Measurements from ENCODE around the gene TBX1. TPM values are rescaled to one million over a fixed set of nuclear protein-coding genes. Genes with fewer than 3 reads are reported as not detected.

TBX1 gene
- total and polyA plus RNA-seq, 10 of the 15 experiments (the other 5 are each of a cell fraction or from before 2014, with no cell fraction given) = not detected

DNA sequence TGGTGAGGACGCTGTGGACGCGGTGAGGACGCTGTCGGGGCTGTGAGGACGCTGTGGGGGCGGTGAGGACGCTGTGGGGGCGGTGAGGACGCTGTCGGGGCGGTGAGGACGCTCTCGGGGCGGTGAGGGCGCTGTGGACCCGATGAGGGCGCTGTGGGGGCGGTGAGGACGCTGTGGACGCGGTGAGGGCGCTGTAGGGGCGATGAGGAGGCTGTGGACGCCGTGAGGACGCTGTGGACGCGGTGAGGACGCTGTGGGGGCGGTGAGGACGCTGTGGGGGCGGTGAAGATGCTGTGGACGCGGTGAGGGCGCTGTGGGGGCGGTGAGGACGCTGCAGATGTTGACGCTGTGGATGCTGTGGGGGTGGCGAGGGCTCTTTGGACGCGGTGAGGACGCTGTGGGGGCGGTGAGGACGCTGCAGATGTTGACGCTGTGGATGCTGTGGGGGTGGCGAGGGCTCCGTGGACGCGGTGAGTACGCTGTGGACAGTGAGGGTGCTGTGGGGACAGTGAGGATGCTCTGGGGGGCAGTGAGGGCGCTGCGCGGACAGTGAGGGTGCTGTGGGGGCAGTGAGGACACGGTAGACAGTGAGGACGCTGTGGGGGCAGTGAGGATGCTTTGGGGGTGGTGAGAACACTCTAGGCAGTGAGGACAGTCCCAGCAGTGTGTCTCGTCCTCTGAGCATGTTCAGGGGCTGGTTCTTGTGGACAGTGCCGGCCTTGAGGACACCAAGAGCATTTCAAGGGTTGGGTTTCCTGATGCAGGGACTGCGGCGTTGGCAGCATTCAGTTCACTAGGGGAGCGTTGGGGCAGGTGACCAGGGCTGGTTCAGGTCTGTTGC is 33.0 kb upstream of the TBX1 start:
- intact Hi-C loops (cut with micrococcal nuclease; ENCODE audit: unreplicated experiment) (no loop called here), in situ Hi-C loops (cut with MboI) (no loop called here)
- ChIA-PET RAD21 (ENCODE audit: unreplicated experiment) (no interaction called here), SMC1A (ENCODE audit: uncharacterized antibody, unreplicated experiment) (no interaction called here), CTCF (interaction anchor here (5.7 kb wide), 1 partner anchor 184 kb away, joined by 94 read pairs; no protein-coding TSS in a partner anchor), POLR2A (no interaction called here)
- TF ChIP-seq RUNX3 (IDR thresholded peaks at IDR 0.05; ENCODE audit: low read length) (no peak), POU2F2 (IDR thresholded peaks at IDR 0.05; ENCODE audit: borderline replicate concordance, low read depth, low read length) (no peak), RB1 (IDR thresholded peaks at IDR 0.05; ENCODE audit: borderline replicate concordance) (no peak), FOS (IDR thresholded peaks at IDR 0.05; ENCODE audit: borderline replicate concordance, extremely low read depth, insufficient read length) (no peak), RFX5 (IDR thresholded peaks at IDR 0.05; ENCODE audit: low read depth, low read length) (no peak), KLF5 (IDR thresholded peaks at IDR 0.05; ENCODE audit: partially characterized antibody) (no peak), JUND (IDR thresholded peaks at IDR 0.05; ENCODE audit: low read depth, low read length) (no peak), SUPT20H (IDR thresholded peaks at IDR 0.05; ENCODE audit: borderline replicate concordance, control insufficient read depth, low read depth, low read length) (no peak), SRF (IDR thresholded peaks at IDR 0.05; ENCODE audit: low read depth in 2 of 2, low read length in 2 of 2) (no peak), BACH1 (IDR thresholded peaks at IDR 0.05; ENCODE audit: borderline replicate concordance) (no peak), HDAC6 (IDR thresholded peaks at IDR 0.05; ENCODE audit: unreplicated experiment) (no peak)
- TF ChIP-seq, protein P1, sequence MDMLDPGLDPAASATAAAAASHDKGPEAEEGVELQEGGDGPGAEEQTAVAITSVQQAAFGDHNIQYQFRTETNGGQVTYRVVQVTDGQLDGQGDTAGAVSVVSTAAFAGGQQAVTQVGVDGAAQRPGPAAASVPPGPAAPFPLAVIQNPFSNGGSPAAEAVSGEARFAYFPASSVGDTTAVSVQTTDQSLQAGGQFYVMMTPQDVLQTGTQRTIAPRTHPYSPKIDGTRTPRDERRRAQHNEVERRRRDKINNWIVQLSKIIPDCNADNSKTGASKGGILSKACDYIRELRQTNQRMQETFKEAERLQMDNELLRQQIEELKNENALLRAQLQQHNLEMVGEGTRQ (IDR thresholded peaks at IDR 0.05; ENCODE audit: borderline replicate concordance, low read depth, low read length) = no peak
- TF ChIP-seq, protein P2, sequence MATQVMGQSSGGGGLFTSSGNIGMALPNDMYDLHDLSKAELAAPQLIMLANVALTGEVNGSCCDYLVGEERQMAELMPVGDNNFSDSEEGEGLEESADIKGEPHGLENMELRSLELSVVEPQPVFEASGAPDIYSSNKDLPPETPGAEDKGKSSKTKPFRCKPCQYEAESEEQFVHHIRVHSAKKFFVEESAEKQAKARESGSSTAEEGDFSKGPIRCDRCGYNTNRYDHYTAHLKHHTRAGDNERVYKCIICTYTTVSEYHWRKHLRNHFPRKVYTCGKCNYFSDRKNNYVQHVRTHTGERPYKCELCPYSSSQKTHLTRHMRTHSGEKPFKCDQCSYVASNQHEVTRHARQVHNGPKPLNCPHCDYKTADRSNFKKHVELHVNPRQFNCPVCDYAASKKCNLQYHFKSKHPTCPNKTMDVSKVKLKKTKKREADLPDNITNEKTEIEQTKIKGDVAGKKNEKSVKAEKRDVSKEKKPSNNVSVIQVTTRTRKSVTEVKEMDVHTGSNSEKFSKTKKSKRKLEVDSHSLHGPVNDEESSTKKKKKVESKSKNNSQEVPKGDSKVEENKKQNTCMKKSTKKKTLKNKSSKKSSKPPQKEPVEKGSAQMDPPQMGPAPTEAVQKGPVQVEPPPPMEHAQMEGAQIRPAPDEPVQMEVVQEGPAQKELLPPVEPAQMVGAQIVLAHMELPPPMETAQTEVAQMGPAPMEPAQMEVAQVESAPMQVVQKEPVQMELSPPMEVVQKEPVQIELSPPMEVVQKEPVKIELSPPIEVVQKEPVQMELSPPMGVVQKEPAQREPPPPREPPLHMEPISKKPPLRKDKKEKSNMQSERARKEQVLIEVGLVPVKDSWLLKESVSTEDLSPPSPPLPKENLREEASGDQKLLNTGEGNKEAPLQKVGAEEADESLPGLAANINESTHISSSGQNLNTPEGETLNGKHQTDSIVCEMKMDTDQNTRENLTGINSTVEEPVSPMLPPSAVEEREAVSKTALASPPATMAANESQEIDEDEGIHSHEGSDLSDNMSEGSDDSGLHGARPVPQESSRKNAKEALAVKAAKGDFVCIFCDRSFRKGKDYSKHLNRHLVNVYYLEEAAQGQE (IDR thresholded peaks at IDR 0.05; ENCODE audit: low read depth, low read length) = no peak
- FAIRE-seq (no peak), ATAC-seq (no peak), DNase-seq (ENCODE audit: low read depth, low spot score) (no peak)
- Histone ChIP-seq H3K4me3 (no peak overlapping the region), H2AFZ (ENCODE audit: control insufficient read depth, low read depth, low read length) (no peak overlapping the region), H3K27me3 (replicated peaks in 1 of 2; ENCODE audit: control insufficient read depth in 2 of 2, insufficient read depth in 2 of 2, low read length in 1 of 2) (peaks cover 4 to 5% of the 10 kb centered on the region in 2 experiments; a peak in 3 of 4 replicates), H3K9ac (ENCODE audit: control insufficient read depth, insufficient read depth, low read length) (no peak overlapping the region), H3K27ac (ENCODE audit: control insufficient read depth, insufficient read depth) (no peak overlapping the region), H3K79me2 (ENCODE audit: control insufficient read depth, insufficient read depth, low read length) (no peaks in the 10 kb centered on the region), H3K36me3 (ENCODE audit: control insufficient read depth in 2 of 2, insufficient read depth in 2 of 2, low read length in 1 of 2) (no peaks in the 10 kb centered on the region), H4K20me1 (ENCODE audit: control insufficient read depth, insufficient read depth) (no peaks in the 10 kb centered on the region), H3K4me2 (ENCODE audit: control insufficient read depth, insufficient read depth) (no peak overlapping the region), H3K9me3 (replicated peaks; ENCODE audit: control insufficient read depth, insufficient read depth, low read length) (no peaks in the 10 kb centered on the region; the same call in 2 of the 3 replicates), H3K4me1 (ENCODE audit: control insufficient read depth, insufficient read depth, low read length) (no peaks in the 10 kb centered on the region)
- 59% methylated on average over 44 of the region's 61 CpGs for WGBS (ENCODE audit: insufficient coverage, insufficient replicate concordance, low lambda C conversion rate, missing lambda C conversion rate)
- BruUV-seq (replicated peaks) = no TSS peak
